Kidney epithelial cell (primary cell): ENCODE measurements around the gene RNF150. TPM values are rescaled to one million over a fixed set of nuclear protein-coding genes. Genes with fewer than 3 reads are reported as not detected.

ENCODE experiments used
- DNase-seq: peaks from one replicate; pipeline ENCODE4 v3.0.0-alpha.2; 2010; ENCODE audit warnings: low read depth
- H3K27me3 ChIP-seq: 2 replicates; pipeline ENCODE4 v1.6.0; 2011; ENCODE audit warnings: low read length; ENCODE audit not compliant: control insufficient read depth, insufficient read depth
- H3K36me3 ChIP-seq: 2 replicates; pipeline ENCODE4 v1.5.1; 2011; ENCODE audit warnings: low read length; ENCODE audit not compliant: control insufficient read depth, insufficient read depth
- H3K4me3 ChIP-seq: 2 replicates; pipeline ENCODE4 v1.5.1; 2011; ENCODE audit warnings: low read depth, mild to moderate bottlenecking, control low read depth, low read length
- total RNA-seq: library from RNA; depleted of rRNA; stranded (reverse); fragments of >200 nt; gene quantifications from 2 replicates; pipeline ENCODE4 v1.2.3, GENCODE V29; 2015
- TF ChIP-seq, protein P1 (sequence below): IDR thresholded peaks from 2 replicates; pipeline ENCODE4 v1.5.1; 2011; ENCODE audit warnings: mild to moderate bottlenecking, moderate library complexity, low read length, control low read depth, inconsistent platforms; ENCODE audit not compliant: insufficient read depth, poor library complexity, severe bottlenecking

RNF150 gene
- total RNA-seq, 1 donor from 2014 or later, result 5.4 TPM

DNA sequence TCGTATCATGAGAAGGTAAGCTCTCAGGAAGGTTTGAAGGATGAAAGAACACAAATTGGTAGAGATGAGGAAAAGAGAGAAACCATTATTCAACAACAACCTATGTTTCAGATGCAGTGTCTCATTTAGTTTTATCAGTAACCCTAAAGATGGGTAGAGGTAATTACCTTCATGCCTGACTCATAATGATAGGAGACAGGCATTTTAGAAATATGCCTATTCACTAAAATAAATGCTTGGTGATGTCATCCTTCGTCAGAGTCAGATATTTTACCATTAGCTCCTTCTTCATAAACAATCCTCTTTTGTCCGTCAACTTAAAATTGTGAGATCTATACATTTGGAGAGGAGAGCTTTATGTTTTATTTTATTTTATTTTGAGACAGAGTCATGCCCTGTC lies 21.5 kb upstream of the RNF150 start:
- Histone ChIP-seq H3K27me3 (no peaks in the 10 kb centered on the region), H3K36me3 (no peaks in the 10 kb centered on the region), H3K4me3 (no peak overlapping the region)
- DNase-seq, result no peak
- TF ChIP-seq, protein P1, sequence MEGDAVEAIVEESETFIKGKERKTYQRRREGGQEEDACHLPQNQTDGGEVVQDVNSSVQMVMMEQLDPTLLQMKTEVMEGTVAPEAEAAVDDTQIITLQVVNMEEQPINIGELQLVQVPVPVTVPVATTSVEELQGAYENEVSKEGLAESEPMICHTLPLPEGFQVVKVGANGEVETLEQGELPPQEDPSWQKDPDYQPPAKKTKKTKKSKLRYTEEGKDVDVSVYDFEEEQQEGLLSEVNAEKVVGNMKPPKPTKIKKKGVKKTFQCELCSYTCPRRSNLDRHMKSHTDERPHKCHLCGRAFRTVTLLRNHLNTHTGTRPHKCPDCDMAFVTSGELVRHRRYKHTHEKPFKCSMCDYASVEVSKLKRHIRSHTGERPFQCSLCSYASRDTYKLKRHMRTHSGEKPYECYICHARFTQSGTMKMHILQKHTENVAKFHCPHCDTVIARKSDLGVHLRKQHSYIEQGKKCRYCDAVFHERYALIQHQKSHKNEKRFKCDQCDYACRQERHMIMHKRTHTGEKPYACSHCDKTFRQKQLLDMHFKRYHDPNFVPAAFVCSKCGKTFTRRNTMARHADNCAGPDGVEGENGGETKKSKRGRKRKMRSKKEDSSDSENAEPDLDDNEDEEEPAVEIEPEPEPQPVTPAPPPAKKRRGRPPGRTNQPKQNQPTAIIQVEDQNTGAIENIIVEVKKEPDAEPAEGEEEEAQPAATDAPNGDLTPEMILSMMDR, result no peak

DNA sequence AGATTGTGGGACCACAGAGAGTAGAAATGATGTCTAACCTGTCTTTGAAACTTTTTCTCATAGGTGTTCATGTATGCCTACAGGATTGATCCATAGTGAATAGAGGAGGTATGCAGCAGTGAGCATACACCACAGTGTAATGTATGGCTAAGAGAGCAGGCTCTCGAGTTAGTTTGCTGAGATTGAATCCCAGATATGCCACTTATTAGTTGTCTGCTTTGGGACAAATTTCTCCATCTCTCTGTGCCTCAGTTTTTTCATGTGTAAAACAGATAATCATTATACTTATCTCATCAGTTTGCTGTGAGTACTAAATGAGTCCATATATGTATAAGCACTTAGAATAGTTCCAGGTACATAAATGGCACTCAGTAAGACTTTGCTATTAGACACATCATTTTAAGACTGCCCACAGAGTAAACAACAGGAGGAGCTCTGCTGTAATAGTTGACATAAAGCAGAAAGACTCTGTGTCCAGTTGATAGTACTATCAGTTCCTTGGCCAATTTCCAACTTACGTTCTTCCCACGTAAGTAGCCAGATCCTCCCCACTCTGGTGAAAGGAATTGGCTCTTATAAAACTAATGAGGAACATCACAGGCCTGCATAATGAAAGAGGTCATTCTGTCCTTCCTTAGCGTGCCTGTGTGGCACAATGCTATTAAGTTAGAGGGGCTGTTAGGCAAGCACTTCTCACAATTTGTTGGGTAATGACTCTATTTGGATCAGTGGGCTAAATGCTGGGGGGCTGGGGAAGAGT lies 20.7 kb upstream of the RNF150 start:
- H3K4me3 ChIP-seq, result no peak overlapping the region

DNA sequence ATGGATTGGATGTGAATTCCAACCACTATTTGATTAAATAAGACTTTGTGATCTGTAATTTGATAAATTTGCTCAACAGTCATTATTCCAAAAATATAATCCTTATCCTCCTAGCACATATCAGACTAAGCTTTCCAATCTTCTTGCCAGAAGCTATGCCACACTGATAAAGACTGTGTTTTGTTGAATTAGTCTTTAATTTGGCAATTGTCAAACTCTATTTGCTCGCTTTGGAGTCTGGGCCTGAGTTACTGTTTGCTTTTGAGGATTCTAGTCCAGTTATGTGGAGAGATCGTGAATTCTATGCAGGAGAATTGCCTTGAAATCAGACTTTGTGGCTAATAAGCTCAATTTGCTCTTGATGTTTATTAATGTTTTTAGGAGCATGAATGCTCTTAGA lies 10.9 kb upstream of the RNF150 start:
- H3K36me3 ChIP-seq, result no peaks in the 10 kb centered on the region
- TF ChIP-seq, protein P1, result no peak
- no peaks in the 10 kb centered on the region for H3K27me3 ChIP-seq
- no peak for DNase-seq
- no peak overlapping the region for H3K4me3 ChIP-seq

More for the DNA sequence above, 20.7 kb upstream of the RNF150 start:
- no peak for DNase-seq
- TF ChIP-seq, protein P1, result no peak
- Histone ChIP-seq H3K27me3 (no peaks in the 10 kb centered on the region), H3K36me3 (no peaks in the 10 kb centered on the region)

DNA sequence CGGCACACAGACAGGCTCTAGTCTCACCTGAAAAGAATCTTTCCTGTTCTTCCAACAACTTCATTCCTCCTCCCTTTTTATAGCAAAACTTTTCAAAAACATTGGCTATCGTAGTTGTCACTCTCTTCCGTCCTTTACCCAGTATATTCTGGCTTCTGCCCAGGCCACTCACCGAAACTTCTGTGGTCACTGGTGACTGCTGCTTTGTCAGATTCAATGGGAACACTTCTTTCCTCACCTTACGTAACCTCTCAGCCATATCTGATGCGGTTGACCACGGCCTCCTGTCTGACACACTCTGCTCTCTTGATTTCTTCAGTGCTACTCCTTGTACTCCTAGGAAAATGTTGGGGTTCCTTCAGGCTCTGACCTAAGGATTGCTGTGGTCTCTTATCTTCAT lies 9.2 kb upstream of the RNF150 start:
- Histone ChIP-seq H3K36me3 (no peaks in the 10 kb centered on the region), H3K4me3 (no peak overlapping the region), H3K27me3 (no peaks in the 10 kb centered on the region)
- TF ChIP-seq, protein P1, result no peak
- DNase-seq, result no peak

DNA sequence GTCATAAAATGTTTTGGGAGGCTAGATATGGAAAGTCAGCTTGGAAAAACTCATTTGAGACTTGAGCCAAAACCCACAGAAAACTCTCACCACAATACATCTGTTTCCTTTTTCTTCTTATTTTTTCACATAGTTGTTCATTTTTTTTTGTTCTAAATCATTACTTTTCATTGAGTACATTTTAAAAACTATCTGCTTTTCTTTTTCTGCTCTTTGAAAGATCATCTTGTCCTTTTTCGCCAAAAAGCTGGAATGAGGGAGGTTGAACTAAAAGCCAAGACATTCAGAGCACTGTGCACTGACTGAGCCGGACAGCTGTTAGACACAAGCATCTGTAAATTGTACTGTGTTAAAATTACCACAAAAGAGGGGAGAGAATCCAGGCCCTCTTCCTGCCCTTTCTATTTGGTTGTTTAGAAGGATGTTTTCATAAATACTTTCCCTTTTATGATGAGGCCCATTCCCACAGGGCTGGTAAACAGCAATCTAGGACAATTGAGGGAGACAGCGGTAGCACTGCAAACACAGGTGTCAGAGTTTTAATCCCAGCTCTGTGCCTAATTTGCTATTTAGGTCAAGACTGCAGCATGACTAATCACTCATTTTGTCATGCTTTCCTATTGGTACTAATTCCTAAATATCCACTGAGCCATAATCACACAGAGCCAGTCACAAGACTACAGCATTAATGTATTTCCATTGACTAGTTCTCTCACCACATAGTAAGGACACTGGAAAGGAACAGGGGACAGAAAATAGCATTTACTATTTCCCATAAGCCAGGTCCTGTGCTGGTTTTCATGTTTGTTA lies 7.3 kb upstream of the RNF150 start:
- Histone ChIP-seq H3K36me3 (no peaks in the 10 kb centered on the region), H3K4me3 (no peak overlapping the region), H3K27me3 (no peaks in the 10 kb centered on the region)
- no peak for DNase-seq
- TF ChIP-seq, protein P1, result no peak
